Placental pericyte (primary cell): Measurements from ENCODE around the gene DNAJC24. TPM values are rescaled to one million over a fixed set of nuclear protein-coding genes. Genes with fewer than 3 reads are reported as not detected.

Experiments
- total RNA-seq: library from RNA; depleted of rRNA; stranded (reverse); fragments of >200 nt; gene quantifications from 2 replicates; pipeline ENCODE4 v1.2.3, GENCODE V29; 2012

The DNAJC24 gene
- 11.6 and 24.1 TPM in 2 replicates for total RNA-seq

GRCh38 chr11:31369348-31370329 lies at the start of gene DNAJC24, which contains the start of gene DCDC1:
Gene DNAJC24 (plus strand): TSS chr11:31369860. CDS start chr11:31370749, 889 bp downstream.
Gene DCDC1 (minus strand): TSS chr11:31369739. CDS start chr11:31328280, 41,459 bp downstream.

Other genes with a start within 250 kb of the DNAJC24 start
- under 0.01 TPM in 1 of 2 replicates, not detected in the other for gene DCDC1, start 121 bp upstream of the DNAJC24 start, total RNA-seq
- gene IMMP1L, start 139.8 kb downstream of the DNAJC24 start, total RNA-seq = 8.5 and 14.0 TPM in 2 replicates
- 7.9 and 23.8 TPM in 2 replicates for gene ELP4, start 139.9 kb downstream of the DNAJC24 start, total RNA-seq